ENCODE results near the gene C9orf50. TPM values are rescaled to one million over a fixed set of nuclear protein-coding genes. Genes with fewer than 3 reads are reported as not detected.

C9orf50 gene
- total RNA-seq, 1 experiment from 2014 or later, result not detected

- Histone ChIP-seq H3K9me3 (ENCODE audit: insufficient read depth, low read depth) (no peaks in the 10 kb centered on the region), H3K79me2 (ENCODE audit: low read depth) (no peaks in the 10 kb centered on the region), H2AFZ (no peak overlapping the region), H3K27ac (no peak overlapping the region), H3K27me3 (ENCODE audit: insufficient read depth, low read depth) (no peaks in the 10 kb centered on the region), H3K4me2 (no peak overlapping the region), H3K36me3 (ENCODE audit: low read depth) (no peaks in the 10 kb centered on the region), H3F3A (ENCODE audit: insufficient read depth, low read depth) (peaks cover 3% of the 10 kb centered on the region; the same call in 1 of the 2 replicates), H4K20me1 (ENCODE audit: insufficient read depth) (no peaks in the 10 kb centered on the region), H3K4me3 (no peak overlapping the region), H3K4me1 (replicated peaks; ENCODE audit: insufficient read depth) (no peaks in the 10 kb centered on the region), H3K9me2 (ENCODE audit: insufficient read depth) (no peaks in the 10 kb centered on the region)
- TF ChIP-seq EZH2 (IDR thresholded peaks at IDR 0.05; ENCODE audit: low read depth) (no peak), CTCF (conservative IDR thresholded peaks at IDR 0.05) (no peak)
- no peak for DNase-seq
- no TSS peak for BruUV-seq (replicated peaks)
- intact Hi-C loops (cut with micrococcal nuclease; ENCODE audit: unreplicated experiment), result no loop called here
- CTCF ChIA-PET, result no interaction called here
- POLR2A ChIA-PET (ENCODE audit: unreplicated experiment), result no interaction called here
Observed at GRCh38 chr9:129590466-129590865, 30.4 kb downstream of the C9orf50 start.

GRCh38 chr9:129587487-129588262 is 33.2 kb downstream of the C9orf50 start:
- CTCF ChIA-PET, result no interaction called here
- no TSS peak for BruUV-seq (replicated peaks)

GRCh38 chr9:129586685-129587084 is 34.2 kb downstream of the C9orf50 start:
- Histone ChIP-seq H3K9me3 (ENCODE audit: insufficient read depth, low read depth) (no peaks in the 10 kb centered on the region), H3F3A (ENCODE audit: insufficient read depth, low read depth) (no peaks in the 10 kb centered on the region), H3K27me3 (ENCODE audit: insufficient read depth, low read depth) (no peaks in the 10 kb centered on the region), H2AFZ (no peak overlapping the region), H3K4me1 (replicated peaks; ENCODE audit: insufficient read depth) (0 out of 2 replicates have a peak, but pooled peaks cover 4% of the 10 kb centered on the region), H3K9me2 (ENCODE audit: insufficient read depth) (no peaks in the 10 kb centered on the region), H3K79me2 (ENCODE audit: low read depth) (no peaks in the 10 kb centered on the region), H4K20me1 (ENCODE audit: insufficient read depth) (no peaks in the 10 kb centered on the region), H3K4me2 (no peak overlapping the region), H3K36me3 (ENCODE audit: low read depth) (no peaks in the 10 kb centered on the region), H3K4me3 (no peak overlapping the region), H3K27ac (no peak overlapping the region)
- ChIA-PET CTCF (interaction anchor here (1.0 kb wide), 1 partner anchor 91 kb away, joined by 3 read pairs; no protein-coding TSS in a partner anchor), POLR2A (ENCODE audit: unreplicated experiment) (no interaction called here)
- no peak for TF ChIP-seq CTCF (conservative IDR thresholded peaks at IDR 0.05)
- no peak for TF ChIP-seq EZH2 (IDR thresholded peaks at IDR 0.05; ENCODE audit: low read depth)
- intact Hi-C loops (cut with micrococcal nuclease; ENCODE audit: unreplicated experiment), result no loop called here
- no peak for DNase-seq
- no TSS peak for BruUV-seq (replicated peaks)

More at GRCh38 chr9:129587487-129588262, 33.2 kb downstream of the C9orf50 start:
- TF ChIP-seq CTCF (conservative IDR thresholded peaks at IDR 0.05) (no peak), EZH2 (IDR thresholded peaks at IDR 0.05; ENCODE audit: low read depth) (no peak)
- peak in 1 of 2 experiments; percentile 59 for DNase-seq
- intact Hi-C loops (cut with micrococcal nuclease; ENCODE audit: unreplicated experiment), result no loop called here
- Histone ChIP-seq H3K27ac (no peak overlapping the region), H3K4me3 (no peak overlapping the region), H3K4me2 (no peak overlapping the region), H3F3A (ENCODE audit: insufficient read depth, low read depth) (no peaks in the 10 kb centered on the region), H2AFZ (no peak overlapping the region), H3K79me2 (ENCODE audit: low read depth) (no peaks in the 10 kb centered on the region), H3K9me3 (ENCODE audit: insufficient read depth, low read depth) (no peaks in the 10 kb centered on the region), H4K20me1 (ENCODE audit: insufficient read depth) (no peaks in the 10 kb centered on the region), H3K36me3 (ENCODE audit: low read depth) (no peaks in the 10 kb centered on the region), H3K9me2 (ENCODE audit: insufficient read depth) (no peaks in the 10 kb centered on the region), H3K4me1 (replicated peaks; ENCODE audit: insufficient read depth) (0 out of 2 replicates have a peak, but pooled peaks cover 4% of the 10 kb centered on the region), H3K27me3 (ENCODE audit: insufficient read depth, low read depth) (no peaks in the 10 kb centered on the region)
- POLR2A ChIA-PET (ENCODE audit: unreplicated experiment), result interaction anchor here (0.6 to 0.7 kb wide), 2 partner anchors 29 kb away, joined by 3 to 4 read pairs; no protein-coding TSS in a partner anchor
